SU-DHL-6 (cell line): Measurements from ENCODE around the gene NDUFS7.

Source experiments
- CTCF ChIP-seq: fragments of 200-600 bp; sonication (generic); IDR thresholded peaks from one replicate; pipeline ENCODE4 v1.5.1; 2017; ENCODE audit warnings: antibody characterized with exemption, mild to moderate bottlenecking, low read length, moderate library complexity; ENCODE audit not compliant: insufficient read depth, poor library complexity, severe bottlenecking
- EZH2phosphoT487 ChIP-seq: fragments of 200-600 bp; sonication (generic), shearing (Covaris generic); conservative IDR thresholded peaks from 2 replicates; pipeline ENCODE4 v1.6.1; 2018; ENCODE audit warnings: mild to moderate bottlenecking, antibody characterized with exemption, low read length, moderate library complexity, mixed read lengths

DNA sequence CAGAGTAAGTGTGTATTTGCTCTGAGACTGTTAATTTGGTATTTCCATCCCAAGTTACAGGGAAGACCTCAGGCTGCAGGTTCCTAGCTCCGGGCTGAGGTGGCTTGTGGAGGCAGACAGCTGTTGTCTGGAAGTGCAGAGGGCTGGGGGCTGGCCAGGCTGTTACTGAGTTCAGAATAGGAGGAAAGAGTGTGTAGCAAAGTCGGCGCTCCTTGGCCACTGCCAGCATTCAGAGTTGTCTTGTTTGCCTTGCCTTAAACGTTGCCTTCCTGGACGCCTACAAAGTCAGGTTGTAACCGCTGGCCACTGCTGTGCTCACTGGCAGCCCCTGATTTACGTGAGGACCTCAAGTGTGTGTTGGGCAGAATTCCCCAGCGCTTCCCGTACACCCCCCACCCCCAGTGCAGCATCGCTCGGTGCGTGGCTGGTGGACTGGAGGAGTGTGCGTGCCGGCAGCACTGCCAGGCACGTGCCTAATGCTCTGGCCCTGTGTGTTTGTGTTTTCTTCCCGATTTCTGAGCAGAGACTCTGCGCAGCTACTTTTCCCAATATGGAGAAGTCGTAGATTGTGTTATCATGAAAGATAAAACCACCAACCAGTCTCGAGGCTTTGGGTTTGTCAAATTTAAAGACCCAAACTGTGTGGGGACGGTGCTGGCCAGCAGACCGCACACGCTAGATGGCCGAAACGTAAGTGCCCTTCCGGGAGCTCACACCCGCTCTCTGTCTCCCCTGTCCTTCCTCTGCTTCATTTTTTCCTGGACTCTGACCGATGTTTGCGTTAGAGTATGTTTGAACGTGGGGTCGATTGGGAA, 34.2 kb downstream of the NDUFS7 start:
- no peak for TF ChIP-seq CTCF
- no peak for TF ChIP-seq EZH2phosphoT487
